Ishikawa (cell line): ENCODE data around the gene TNFAIP6.

Source experiments
- CEBPB ChIP-seq: IDR thresholded peaks from 2 replicates; pipeline ENCODE4 v1.6.1; 2012
- CREB1 ChIP-seq: IDR thresholded peaks from 2 replicates; pipeline ENCODE4 v1.6.1; 2012; ENCODE audit warnings: low read depth
- EGR1 ChIP-seq: IDR thresholded peaks from 2 replicates; pipeline ENCODE4 v1.6.1; 2012
- EP300 ChIP-seq: IDR thresholded peaks from 2 replicates; pipeline ENCODE4 v1.6.1; 2012; ENCODE audit warnings: borderline replicate concordance
- FOXM1 ChIP-seq: IDR thresholded peaks from 2 replicates; pipeline ENCODE4 v1.6.1; 2012; ENCODE audit warnings: low read depth, borderline replicate concordance
- MAX ChIP-seq: IDR thresholded peaks from 2 replicates; pipeline ENCODE4 v1.6.1; 2012
- NFIC ChIP-seq: IDR thresholded peaks from 2 replicates; pipeline ENCODE4 v1.6.1; 2012
- RAD21 ChIP-seq: IDR thresholded peaks from 2 replicates; pipeline ENCODE4 v1.6.1; 2012; ENCODE audit warnings: low read depth
- REST ChIP-seq: IDR thresholded peaks from 2 replicates; pipeline ENCODE4 v1.6.1; 2012; ENCODE audit warnings: low read depth, mild to moderate bottlenecking
- TAF1 ChIP-seq: IDR thresholded peaks from 2 replicates; pipeline ENCODE4 v1.6.1; 2012; ENCODE audit warnings: low read depth, mild to moderate bottlenecking
- TCF12 ChIP-seq: IDR thresholded peaks from 2 replicates; pipeline ENCODE4 v1.6.1; 2012; ENCODE audit warnings: low read depth
- TEAD4 ChIP-seq: IDR thresholded peaks from 2 replicates; pipeline ENCODE4 v1.6.1; 2012
- USF1 ChIP-seq: IDR thresholded peaks from 2 replicates; pipeline ENCODE4 v1.6.1; 2012
- YY1 ChIP-seq: IDR thresholded peaks from 2 replicates; pipeline ENCODE4 v1.6.1; 2012; ENCODE audit warnings: low read depth
- ZBTB7A ChIP-seq: IDR thresholded peaks from 2 replicates; pipeline ENCODE4 v1.6.1; 2012; ENCODE audit warnings: low read depth

Gene TNFAIP6

GRCh38 chr2:151361674-151362370, 4.4 kb downstream of the TNFAIP6 start:
- TF ChIP-seq ZBTB7A (no peak), CEBPB (no peak), TCF12 (no peak), TEAD4 (no peak), USF1 (no peak), EGR1 (no peak), YY1 (no peak), MAX (no peak), CREB1 (no peak), RAD21 (no peak), NFIC (no peak), TAF1 (no peak), EP300 (no peak), REST (no peak), FOXM1 (no peak)

- TF ChIP-seq TCF12 (no peak), USF1 (no peak), REST (no peak), YY1 (no peak), NFIC (no peak), CEBPB (no peak), ZBTB7A (no peak), TEAD4 (no peak), EP300 (no peak), TAF1 (no peak), EGR1 (no peak), CREB1 (no peak), FOXM1 (no peak)
Measured at GRCh38 chr2:151363709-151364108, 6.3 kb downstream of the TNFAIP6 start.

- TF ChIP-seq FOXM1 (no peak), TAF1 (no peak), RAD21 (no peak), MAX (no peak), EGR1 (no peak), CEBPB (no peak), ZBTB7A (no peak), USF1 (no peak), NFIC (no peak), YY1 (no peak), TCF12 (no peak)
Measured at GRCh38 chr2:151367571-151367970, 10.2 kb downstream of the TNFAIP6 start.

GRCh38 chr2:151374436-151374835, 17.0 kb downstream of the TNFAIP6 start:
- no peak for TF ChIP-seq REST
- no peak for TF ChIP-seq NFIC
- TF ChIP-seq USF1: no peak
